ENCODE data around the gene RC3H1. TPM values are rescaled to one million over a fixed set of nuclear protein-coding genes. Genes with fewer than 3 reads are reported as not detected.

The RC3H1 gene
- total and polyA plus RNA-seq, 2 of the 8 experiments (the other 6 are each of a cell fraction or from before 2014, with no cell fraction given), result 7.4 to 32.2 TPM

GRCh38 chr1:173888749-173889148, 133.4 kb downstream of the RC3H1 start:
- Histone ChIP-seq H2BK20ac (ENCODE audit: low read length) (no peak overlapping the region), H3K79me2 (ENCODE audit: control insufficient read depth in 1 of 2, insufficient read depth in 2 of 2, low read length in 2 of 2) (no peaks in the 10 kb centered on the region), H3K18ac (ENCODE audit: extremely low read depth, low read length) (no peak overlapping the region), H3K79me1 (ENCODE audit: low read depth, low read length) (no peaks in the 10 kb centered on the region), H3K23me2 (ENCODE audit: low read depth, low read length) (no peaks in the 10 kb centered on the region), H3K4me1 (replicated peaks in 1 of 4; ENCODE audit: control insufficient read depth in 3 of 4, insufficient read depth in 4 of 4, low read length in 3 of 4) (peaks cover 0 to 7% (median 2%) of the 10 kb centered on the region in 4 experiments; a peak in 2 of 7 replicates), H2BK5ac (ENCODE audit: low read depth, low read length) (peak overlapping the region; percentile 54; the same call in 1 of the 2 replicates), H3K4me2 (ENCODE audit: insufficient read depth in 1 of 2, low read depth in 2 of 2, low read length in 2 of 2) (peak overlapping the region; percentile 41), H3K27ac (ENCODE audit: low read depth, low read length) (no peak overlapping the region; the same call in 1 of the 2 replicates), H4K5ac (ENCODE audit: insufficient read length, low read depth, low read length) (no peak overlapping the region), H2BK120ac (replicated peaks; ENCODE audit: low read depth, low read length) (no peak overlapping the region), H2AK5ac (ENCODE audit: low read depth, low read length) (no peak overlapping the region), H4K20me1 (replicated peaks in 1 of 2; ENCODE audit: control insufficient read depth in 1 of 2, insufficient read depth in 2 of 2, low read length in 2 of 2) (no peaks in the 10 kb centered on the region), H3K9ac (replicated peaks in 1 of 4; ENCODE audit: extremely low read depth in 1 of 4, low read depth in 3 of 4, low read length in 3 of 4) (no peak overlapping the region), H3K4me3 (ENCODE audit: extremely low read depth in 1 of 4, insufficient read depth in 2 of 4, low read depth in 3 of 4, low read length in 4 of 4) (peak overlapping the region in 1 of 4 experiments; percentile 11; a peak in 1 of 8 replicates), H3K56ac (replicated peaks; ENCODE audit: insufficient read length, low read depth, low read length) (no peak overlapping the region), H3K14ac (ENCODE audit: insufficient read length) (no peak overlapping the region), H2BK12ac (ENCODE audit: low read depth, low read length) (no peak overlapping the region), H4K8ac (ENCODE audit: extremely low read depth, insufficient read depth, low read length) (no peak overlapping the region), H2AFZ (ENCODE audit: low read length) (no peak overlapping the region), H2BK15ac (ENCODE audit: low read length) (no peak overlapping the region), H3K9me3 (ENCODE audit: insufficient read depth in 2 of 2, low read depth in 1 of 2, low read length in 1 of 2) (no peaks in the 10 kb centered on the region), H3K23ac (ENCODE audit: insufficient read length) (no peak overlapping the region), H4K91ac (replicated peaks; ENCODE audit: insufficient read length, low read length) (no peak overlapping the region), H3K27me3 (replicated peaks in 1 of 4; ENCODE audit: control insufficient read depth in 3 of 4, extremely low read depth in 1 of 4, insufficient read depth in 3 of 4, low read length in 3 of 4) (no peaks in the 10 kb centered on the region), H3K36me3 (ENCODE audit: control insufficient read depth in 2 of 4, insufficient read depth in 4 of 4, low read length in 3 of 4) (peaks cover 0 to 14% (median 5%) of the 10 kb centered on the region in 4 experiments; a peak in 4 of 8 replicates), H3K4ac (replicated peaks; ENCODE audit: insufficient read length, low read depth, low read length) (no peak overlapping the region)
- FAIRE-seq (no peak), DNase-seq (ENCODE audit: low read depth in 1 of 2, low spot score in 2 of 2) (no peak)
- no peak for TF ChIP-seq NANOG (IDR thresholded peaks at IDR 0.05; ENCODE audit: insufficient read depth, low read depth, low read length, poor library complexity, severe bottlenecking)
- no peak for TF ChIP-seq POLR2AphosphoS5 (IDR thresholded peaks at IDR 0.05; ENCODE audit: low read depth, low read length)
- TF ChIP-seq RXRA (IDR thresholded peaks at IDR 0.05; ENCODE audit: insufficient read depth, low read depth, low read length), result no peak
- no peak for TF ChIP-seq SIN3A (conservative IDR thresholded peaks at IDR 0.05 in 1 of 2, IDR thresholded peaks at IDR 0.05 in 1 of 2; ENCODE audit: low read depth in 1 of 2, low read length in 2 of 2)
- no peak for TF ChIP-seq BACH1 (IDR thresholded peaks at IDR 0.05; ENCODE audit: low read length)
- no peak for TF ChIP-seq GABPA (IDR thresholded peaks at IDR 0.05; ENCODE audit: borderline replicate concordance, insufficient read depth, low read length)
- no peak for TF ChIP-seq MAFK (IDR thresholded peaks at IDR 0.05; ENCODE audit: low read depth, low read length)
- TF ChIP-seq CHD1 (IDR thresholded peaks at IDR 0.05; ENCODE audit: low read depth, low read length), result no peak
- no peak for TF ChIP-seq NRF1 (IDR thresholded peaks at IDR 0.05; ENCODE audit: low read depth, low read length)
- TF ChIP-seq SIX5 (IDR thresholded peaks at IDR 0.05; ENCODE audit: low read depth, low read length), result no peak
- TF ChIP-seq TCF12 (IDR thresholded peaks at IDR 0.05; ENCODE audit: low read depth, low read length), result no peak
- CTCF ChIA-PET (ENCODE audit: partially characterized antibody), result interaction anchor here (0.6 to 3.9 kb wide), 3 partner anchors 26 to 137 kb away, joined by 3 to 18 read pairs (median 4); no protein-coding TSS in a partner anchor
- POLR2A ChIA-PET (ENCODE audit: partially characterized antibody), result interaction anchor here (0.6 to 6.8 kb wide), 4 partner anchors 8 to 23 kb away, joined by 3 to 109 read pairs (median 5); partner anchors contain the start of genes GAS5 and ZBTB37

Measured in H1 (cell line).